PC-9 (cell line): ENCODE data around the gene MYO5C. TPM values are rescaled to one million over a fixed set of nuclear protein-coding genes. Genes with fewer than 3 reads are reported as not detected.

Experiments used
- BruUV-seq: library from RNA; stranded (reverse); fragments of 400-500 nt; replicated peaks from 2 replicates; lab custom pipeline; 2021; lab: Mats Ljungman, UMichigan
- CTCF ChIA-PET: fragments of 300-600 bp; sonication (Branson Sonifier 250); formaldehyde crosslinking; loops from one replicate; lab custom pipeline; 2022; ENCODE audit warnings: antibody characterized with exemption; lab: Charles Lee
- POLR2A ChIA-PET: fragments of 300-600 bp; sonication (Branson Sonifier 250); formaldehyde crosslinking; loops from one replicate; lab custom pipeline; 2022; ENCODE audit warnings: antibody characterized with exemption; ENCODE audit not compliant: unreplicated experiment; lab: Charles Lee
- DNase-seq, 2 experiments: peaks; one replicate each; pipeline versions ENCODE4 v3.0.0 to v3.0.0-alpha.2; 2015 to 2022; ENCODE audit warnings: mixed read lengths in 1 of 2
- H2AFZ ChIP-seq: fragments of 200-600 bp; sonication (generic); 2 replicates; pipeline ENCODE4 v1.8.1; 2017; ENCODE audit warnings: antibody characterized with exemption
- H3F3A ChIP-seq: fragments of 200-600 bp; sonication (generic); 2 replicates; pipeline ENCODE4 v1.8.1; 2017; ENCODE audit warnings: antibody characterized with exemption, mild to moderate bottlenecking, low read depth; ENCODE audit not compliant: insufficient read depth
- H3K27ac ChIP-seq: fragments of 200-600 bp; sonication (generic); 2 replicates; pipeline ENCODE4 v1.6.1; 2016; ENCODE audit warnings: mixed run types
- H3K27me3 ChIP-seq: fragments of 200-600 bp; sonication (generic); 2 replicates; pipeline ENCODE4 v1.6.1; 2016; ENCODE audit warnings: low read depth, mixed run types; ENCODE audit not compliant: insufficient read depth
- H3K36me3 ChIP-seq: fragments of 200-600 bp; sonication (generic); 2 replicates; pipeline ENCODE4 v1.6.1; 2016; ENCODE audit warnings: low read depth, mixed run types
- H3K4me1 ChIP-seq: fragments of 200-600 bp; sonication (generic); replicated peaks from 2 replicates; pipeline ENCODE4 v1.6.1; 2016; ENCODE audit warnings: mixed run types; ENCODE audit not compliant: insufficient read depth
- H3K4me2 ChIP-seq: fragments of 200-600 bp; sonication (generic); 2 replicates; pipeline ENCODE4 v1.6.1; 2017; ENCODE audit warnings: mixed run types
- H3K4me3 ChIP-seq: fragments of 200-600 bp; sonication (generic); 2 replicates; pipeline ENCODE4 v1.6.1; 2016; ENCODE audit warnings: mixed run types
- H3K79me2 ChIP-seq: fragments of 200-600 bp; sonication (generic); 2 replicates; pipeline ENCODE4 v1.6.1; 2017; ENCODE audit warnings: low read depth, mixed run types
- H3K9me2 ChIP-seq: fragments of 200-600 bp; sonication (generic); 2 replicates; pipeline ENCODE4 v1.8.1; 2017; ENCODE audit warnings: mild to moderate bottlenecking; ENCODE audit not compliant: insufficient read depth
- H3K9me3 ChIP-seq: fragments of 200-600 bp; sonication (generic); 2 replicates; pipeline ENCODE4 v1.8.1; 2016; ENCODE audit warnings: low read depth; ENCODE audit not compliant: insufficient read depth
- H4K20me1 ChIP-seq: fragments of 200-600 bp; sonication (generic); 2 replicates; pipeline ENCODE4 v1.8.1; 2017; ENCODE audit not compliant: insufficient read depth
- CTCF ChIP-seq: fragments of 200-600 bp; sonication (generic); conservative IDR thresholded peaks from 2 replicates; pipeline ENCODE4 v1.6.1; 2017; ENCODE audit warnings: mixed run types, antibody characterized with exemption, mild to moderate bottlenecking, moderate library complexity
- EZH2 ChIP-seq: fragments of 200-600 bp; sonication (generic); IDR thresholded peaks from 2 replicates; pipeline ENCODE4 v1.8.0; 2017; ENCODE audit warnings: antibody characterized with exemption, low read depth
- intact Hi-C: fragments of 100-400 bp; cut with micrococcal nuclease; formaldehyde crosslinking; loops from one replicate; pipeline ENCODE4 v1.10.0; 2022; ENCODE audit not compliant: unreplicated experiment
- total RNA-seq: library from RNA; stranded (reverse); gene quantifications from 2 replicates; pipeline ENCODE4 v1.2.3, GENCODE V29; 2021

Gene MYO5C
- total RNA-seq, 1 experiment from 2014 or later = 41.1 TPM

- H3K27ac ChIP-seq = no peak overlapping the region
- no peaks in the 10 kb centered on the region for H3K4me1 ChIP-seq
- intact Hi-C loops = no loop called here
- no peaks in the 10 kb centered on the region for H3K27me3 ChIP-seq
- H3K9me3 ChIP-seq = no peaks in the 10 kb centered on the region
- H3K36me3 ChIP-seq = no peaks in the 10 kb centered on the region
- H3K79me2 ChIP-seq = no peaks in the 10 kb centered on the region
- BruUV-seq = no TSS peak
- no peaks in the 10 kb centered on the region for H3K9me2 ChIP-seq
- CTCF ChIA-PET = no interaction called here
- H4K20me1 ChIP-seq = no peaks in the 10 kb centered on the region
- no peaks in the 10 kb centered on the region for H3F3A ChIP-seq
- no peak overlapping the region for H2AFZ ChIP-seq
- no peak overlapping the region for H3K4me3 ChIP-seq
- no peak for DNase-seq
- TF ChIP-seq EZH2 (no peak), CTCF (no peak)
- POLR2A ChIA-PET = interaction anchor here (0.6 kb wide), 1 partner anchor 16 kb away, joined by 10 read pairs; no protein-coding TSS in a partner anchor
- no peak overlapping the region for H3K4me2 ChIP-seq
Measured at GRCh38 chr15:52214553-52214952, 81.1 kb downstream of the MYO5C start.

- POLR2A ChIA-PET = no interaction called here
- intact Hi-C loops = no loop called here
- no peaks in the 10 kb centered on the region for H3K36me3 ChIP-seq
- no peak overlapping the region for H2AFZ ChIP-seq
- H3K4me3 ChIP-seq = no peak overlapping the region
- CTCF ChIA-PET = no interaction called here
- no peaks in the 10 kb centered on the region for H3K4me1 ChIP-seq
- no peaks in the 10 kb centered on the region for H3K9me3 ChIP-seq
- H4K20me1 ChIP-seq = no peaks in the 10 kb centered on the region
- TF ChIP-seq CTCF = no peak
- TF ChIP-seq EZH2 = no peak
- H3F3A ChIP-seq = no peaks in the 10 kb centered on the region
- no peak overlapping the region for H3K4me2 ChIP-seq
- no TSS peak for BruUV-seq
- no peaks in the 10 kb centered on the region for H3K9me2 ChIP-seq
- DNase-seq = no peak
- no peak overlapping the region for H3K27ac ChIP-seq
- no peaks in the 10 kb centered on the region for H3K27me3 ChIP-seq
- no peaks in the 10 kb centered on the region for H3K79me2 ChIP-seq
Measured at GRCh38 chr15:52213206-52213605, 82.4 kb downstream of the MYO5C start.

GRCh38 chr15:52208306-52208946 lies 87.2 kb downstream of the MYO5C start:
- Histone ChIP-seq H3K27me3 (no peaks in the 10 kb centered on the region), H3K79me2 (no peaks in the 10 kb centered on the region), H3K9me3 (no peaks in the 10 kb centered on the region), H3K27ac (no peak overlapping the region), H3K4me1 (no peaks in the 10 kb centered on the region), H3K36me3 (0 out of 2 replicates have a peak, but pooled peaks cover 5% of the 10 kb centered on the region), H4K20me1 (no peaks in the 10 kb centered on the region), H3K4me3 (no peak overlapping the region), H3K9me2 (no peaks in the 10 kb centered on the region), H3F3A (no peaks in the 10 kb centered on the region), H3K4me2 (no peak overlapping the region), H2AFZ (no peak overlapping the region)
- CTCF ChIA-PET = interaction anchor here (0.6 kb wide), 1 partner anchor 18 kb away, joined by 7 read pairs; no protein-coding TSS in a partner anchor
- no TSS peak for BruUV-seq
- no peak for TF ChIP-seq EZH2
- TF ChIP-seq CTCF = peak; percentile 81
- intact Hi-C loops = loop anchor here (5.0 to 10.0 kb wide), 2 partner anchors 226 to 424 kb away; no protein-coding TSS in a partner anchor
- POLR2A ChIA-PET = no interaction called here
- DNase-seq = peak; percentile 36 to 55
